Testis (tissue), 3 donors: ENCODE measurements around the gene MDM1. TPM values are rescaled to one million over a fixed set of nuclear protein-coding genes. Genes with fewer than 3 reads are reported as not detected.

Source experiments
- DNase-seq: peaks from one replicate; pipeline ENCODE4 v3.0.0-alpha.2; 2019
- H3K27ac ChIP-seq, 2 donors: fragments of 200-600 bp; sonication (generic); one replicate each; pipeline ENCODE4 v1.5.1; 2019
- H3K27me3 ChIP-seq: fragments of 200-600 bp; sonication (generic); one replicate; pipeline ENCODE4 v1.5.1; 2019
- H3K36me3 ChIP-seq: fragments of 200-600 bp; sonication (generic); one replicate; pipeline ENCODE4 v1.5.1; 2017; ENCODE audit warnings: low read depth; ENCODE audit errors: missing control alignments
- H3K4me1 ChIP-seq: fragments of 200-600 bp; sonication (generic); one replicate; pipeline ENCODE4 v1.5.1; 2019
- H3K4me3 ChIP-seq, 2 donors: fragments of 200-600 bp; sonication (generic); one replicate each; pipeline ENCODE4 v1.5.1; 2017 to 2019
- H3K9me3 ChIP-seq: fragments of 200-600 bp; sonication (generic); one replicate; pipeline ENCODE4 v1.5.1; 2017
- POLR2A ChIP-seq: fragments of 450-650 bp; IDR thresholded peaks from one replicate; pipeline ENCODE4 v1.6.1; 2017; ENCODE audit warnings: antibody characterized with exemption, mild to moderate bottlenecking, moderate library complexity
- WGBS, 2 donors: methylation state at CpG; one replicate each; pipeline ENCODE4 v1.1.5; 2018; 5-methylcytosine and 5-hydroxymethylcytosine counted together
- intact Hi-C: fragments of 100-400 bp; cut with DNase I; formaldehyde crosslinking; loops from one replicate; pipeline ENCODE4 v1.15.1; 2023; ENCODE audit warnings: low total_unique reads
- polyA plus RNA-seq: library from polyadenylated mRNA; stranded (reverse); fragments of 350-450 nt; fragmentation: Illumina TruSeq; extraction: RNeasy Lipid Tissue Mini Kit (QIAGEN cat#74804); gene quantifications from one replicate; pipeline ENCODE4 v1.2.3, GENCODE V29; 2014; ENCODE audit warnings: low read depth, low replicate concordance; ENCODE audit not compliant: insufficient read depth
- total RNA-seq, 2 donors: library from RNA; depleted of rRNA; stranded (reverse); fragments of >200 nt; gene quantifications; one replicate each; pipeline ENCODE4 v1.2.3, GENCODE V29; 2016
- TF ChIP-seq, protein P1 (sequence below), 3 experiments: fragments of 450-650 bp in 2 of 3; fragments of 200-600 bp in 1 of 3; sonication (generic) in 1 of 3; IDR thresholded peaks; one replicate each; pipeline ENCODE4 v1.5.1; 2016 to 2019; ENCODE audit warnings: antibody characterized with exemption in 3 of 3, mild to moderate bottlenecking in 2 of 3, moderate library complexity in 1 of 3

Gene MDM1
- total and polyA plus RNA-seq, 3 donors from 2014 or later: 32.7 to 36.1 (median 35.3) TPM

DNA sequence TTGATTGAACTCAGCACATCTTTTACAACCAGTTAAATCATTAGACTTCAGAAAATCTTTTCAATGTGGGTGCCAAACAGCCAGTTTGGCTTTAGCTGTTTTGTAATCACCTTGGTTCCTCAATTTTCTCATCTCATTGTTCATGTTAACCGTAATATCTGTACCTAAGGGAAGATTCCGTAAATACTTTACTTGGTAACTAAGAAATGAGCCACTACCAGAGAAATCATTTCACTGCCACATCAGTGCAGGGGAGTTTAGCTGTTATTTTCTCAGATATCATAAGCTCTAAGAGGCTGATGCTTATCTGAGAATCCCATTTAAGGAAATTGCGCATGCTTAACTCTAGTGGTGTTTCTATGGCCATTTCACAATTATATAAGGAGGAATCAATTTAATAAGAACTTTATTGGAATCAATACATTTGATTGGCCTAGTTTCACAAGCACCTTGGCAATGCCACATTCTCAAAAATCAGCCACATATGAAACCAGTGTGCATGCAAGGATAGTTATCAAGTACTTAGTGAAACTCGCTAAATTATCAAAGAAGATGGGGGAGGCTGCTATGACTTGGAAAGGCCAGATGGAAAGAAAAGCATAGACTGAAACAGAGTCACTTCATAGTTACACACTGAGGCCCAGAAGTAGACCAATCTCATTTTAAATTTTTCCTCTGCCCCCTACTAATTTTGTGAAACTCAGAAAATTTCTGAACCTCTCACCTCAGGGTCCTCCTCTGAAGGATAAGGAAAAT lies 50.7 kb downstream of the MDM1 start:
- TF ChIP-seq, protein P1, sequence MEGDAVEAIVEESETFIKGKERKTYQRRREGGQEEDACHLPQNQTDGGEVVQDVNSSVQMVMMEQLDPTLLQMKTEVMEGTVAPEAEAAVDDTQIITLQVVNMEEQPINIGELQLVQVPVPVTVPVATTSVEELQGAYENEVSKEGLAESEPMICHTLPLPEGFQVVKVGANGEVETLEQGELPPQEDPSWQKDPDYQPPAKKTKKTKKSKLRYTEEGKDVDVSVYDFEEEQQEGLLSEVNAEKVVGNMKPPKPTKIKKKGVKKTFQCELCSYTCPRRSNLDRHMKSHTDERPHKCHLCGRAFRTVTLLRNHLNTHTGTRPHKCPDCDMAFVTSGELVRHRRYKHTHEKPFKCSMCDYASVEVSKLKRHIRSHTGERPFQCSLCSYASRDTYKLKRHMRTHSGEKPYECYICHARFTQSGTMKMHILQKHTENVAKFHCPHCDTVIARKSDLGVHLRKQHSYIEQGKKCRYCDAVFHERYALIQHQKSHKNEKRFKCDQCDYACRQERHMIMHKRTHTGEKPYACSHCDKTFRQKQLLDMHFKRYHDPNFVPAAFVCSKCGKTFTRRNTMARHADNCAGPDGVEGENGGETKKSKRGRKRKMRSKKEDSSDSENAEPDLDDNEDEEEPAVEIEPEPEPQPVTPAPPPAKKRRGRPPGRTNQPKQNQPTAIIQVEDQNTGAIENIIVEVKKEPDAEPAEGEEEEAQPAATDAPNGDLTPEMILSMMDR (IDR thresholded peaks at IDR 0.05): no peak
- TF ChIP-seq POLR2A: no peak
- Histone ChIP-seq H3K9me3 (no peaks in the 10 kb centered on the region), H3K27ac (no peak overlapping the region), H3K4me3 (no peak overlapping the region), H3K36me3 (no peaks in the 10 kb centered on the region), H3K27me3 (no peaks in the 10 kb centered on the region), H3K4me1 (peaks cover 12% of the 10 kb centered on the region)
- no peak for DNase-seq
- intact Hi-C loops: no loop called here
- WGBS, 2 donors: 84 to 85% methylated on average over 4 of the region's 4 CpGs

DNA sequence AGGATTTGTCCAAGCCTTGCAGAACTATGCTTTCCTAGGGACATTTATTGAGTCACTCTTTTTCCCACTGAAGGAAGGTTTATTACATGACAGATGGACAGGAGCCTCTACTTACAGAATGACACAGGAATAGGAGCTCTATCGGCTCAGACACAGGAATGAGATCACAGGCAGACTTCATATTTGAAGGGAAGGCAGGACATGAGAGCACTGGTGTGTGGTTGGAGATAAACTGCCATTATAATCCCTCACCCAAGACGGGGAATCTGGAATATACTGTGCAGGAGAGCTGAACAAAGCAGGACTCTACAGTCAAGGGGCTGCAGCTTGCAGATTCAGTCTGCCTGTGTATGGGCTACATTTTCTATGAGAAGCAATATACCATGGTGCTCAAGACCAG lies 51.9 kb downstream of the MDM1 start:
- DNase-seq: no peak
- Histone ChIP-seq H3K36me3 (no peaks in the 10 kb centered on the region), H3K9me3 (no peaks in the 10 kb centered on the region), H3K27me3 (no peaks in the 10 kb centered on the region), H3K4me1 (peaks cover 5% of the 10 kb centered on the region), H3K4me3 (no peak overlapping the region), H3K27ac (no peak overlapping the region)
- intact Hi-C loops: no loop called here
- WGBS, 2 donors: 89 to 94% methylated on average over 2 of the region's 2 CpGs
- TF ChIP-seq POLR2A: no peak
- TF ChIP-seq, protein P1 (IDR thresholded peaks at IDR 0.05): no peak

DNA sequence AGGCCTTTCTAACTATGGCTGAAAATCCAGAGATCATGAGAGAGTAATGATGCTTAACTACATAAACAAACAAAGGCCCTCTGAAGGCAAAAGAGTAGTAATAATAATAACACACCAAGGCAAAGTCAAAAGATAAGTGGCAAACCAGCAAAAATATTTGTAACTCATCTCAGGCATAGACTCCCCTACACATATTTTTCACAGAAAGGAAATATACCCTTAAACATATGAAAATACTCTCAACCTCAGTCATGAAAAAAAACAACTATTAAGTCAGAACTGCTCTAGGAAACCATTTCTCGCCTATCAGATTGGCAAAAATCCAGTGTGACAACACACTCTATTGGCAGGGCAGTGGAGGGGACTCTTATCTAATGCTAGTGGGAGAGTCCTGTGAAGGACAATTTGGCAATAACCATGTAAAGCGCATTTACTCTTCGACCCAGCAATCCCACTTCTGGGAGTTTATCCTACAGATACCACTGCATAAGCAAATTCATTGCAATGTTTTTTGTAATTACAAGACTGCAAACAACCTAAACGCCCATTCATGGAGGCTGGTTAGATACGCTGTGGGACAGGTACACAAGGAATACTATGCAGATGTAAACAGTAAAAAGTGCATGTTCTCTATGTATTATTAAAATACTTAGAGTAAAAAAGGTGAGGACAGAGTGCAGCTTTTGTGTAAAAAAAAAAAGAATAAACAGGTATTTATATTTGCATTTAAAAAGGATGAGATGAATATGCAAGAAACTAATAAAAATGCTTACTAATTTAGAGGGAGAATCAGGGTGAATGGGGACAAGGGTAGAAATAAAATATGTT lies 52.7 kb downstream of the MDM1 start:
- Histone ChIP-seq H3K27ac (no peak overlapping the region), H3K4me1 (peaks cover 3% of the 10 kb centered on the region), H3K27me3 (no peaks in the 10 kb centered on the region), H3K36me3 (no peaks in the 10 kb centered on the region), H3K4me3 (no peak overlapping the region), H3K9me3 (no peaks in the 10 kb centered on the region)
- intact Hi-C loops: no loop called here
- TF ChIP-seq, protein P1 (IDR thresholded peaks at IDR 0.05): no peak
- TF ChIP-seq POLR2A: no peak
- DNase-seq: no peak
- 63 to 70% methylated on average over 5 of the region's 5 CpGs for WGBS, 2 donors

DNA sequence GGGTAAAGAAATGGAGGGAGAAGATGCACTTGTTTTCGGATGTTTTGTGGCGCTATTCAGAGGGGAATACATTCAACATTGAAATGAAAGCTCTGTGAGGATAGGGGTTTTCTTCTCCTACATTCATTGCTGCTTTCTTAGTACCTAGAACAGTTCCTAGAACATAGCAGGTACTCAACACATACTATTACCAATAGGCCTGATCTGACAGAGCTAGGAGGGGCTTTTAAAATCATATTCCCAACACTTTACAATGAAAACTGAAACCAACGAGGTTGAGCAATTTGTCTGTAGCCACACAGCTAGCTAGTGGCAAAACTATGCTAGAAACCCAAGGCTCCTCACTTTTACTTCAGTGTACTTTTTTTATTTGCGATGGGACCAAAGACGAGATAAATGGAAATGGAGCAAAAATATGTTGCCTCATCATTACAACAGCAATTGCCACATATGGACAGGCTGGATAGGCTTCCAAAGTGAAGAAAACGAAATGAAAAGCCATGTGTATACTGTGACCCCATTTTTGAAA lies 55.7 kb downstream of the MDM1 start:
- H3K4me3 ChIP-seq: no peak overlapping the region
- H3K36me3 ChIP-seq: no peaks in the 10 kb centered on the region
- 92 to 94% methylated on average over 6 of the region's 6 CpGs for WGBS, 2 donors
- intact Hi-C loops: no loop called here
- H3K27me3 ChIP-seq: no peaks in the 10 kb centered on the region
- peaks cover 3% of the 10 kb centered on the region for H3K4me1 ChIP-seq
- no peak overlapping the region for H3K27ac ChIP-seq
- no peak for TF ChIP-seq POLR2A
- TF ChIP-seq, protein P1 (IDR thresholded peaks at IDR 0.05): no peak
- H3K9me3 ChIP-seq: no peaks in the 10 kb centered on the region
- DNase-seq: no peak
